HFFc6 (cell line): Measurements from ENCODE around the gene DNAJC3. TPM values are rescaled to one million over a fixed set of nuclear protein-coding genes. Genes with fewer than 3 reads are reported as not detected.
A peak's percentile ranks its signal among the peaks of the same experiment; 100 is the strongest.
"Not testable (repeated sequence)": the region's sequence is repeated elsewhere in the genome, so short reads cannot be mapped to it uniquely, and the experiment has no call there.

ENCODE experiments used
- DNase-seq: peaks from one replicate; pipeline ENCODE4 v3.0.0-alpha.2; 2018
- H3K27ac Mint-ChIP-seq: 2 replicates; pipeline ENCODE4 v1.8.0; 2020; ENCODE audit warnings: mild to moderate bottlenecking, mixed read lengths
- H3K27me3 Mint-ChIP-seq: 2 replicates; pipeline ENCODE4 v1.8.0; 2021; ENCODE audit warnings: mild to moderate bottlenecking, moderate library complexity, mixed read lengths; ENCODE audit not compliant: insufficient read depth
- H3K36me3 Mint-ChIP-seq: 2 replicates; pipeline ENCODE4 v1.8.0; 2021; ENCODE audit warnings: low read depth, mixed read lengths
- H3K4me1 Mint-ChIP-seq: 2 replicates; pipeline ENCODE4 v1.8.0; 2020; ENCODE audit warnings: low read depth, mixed read lengths
- H3K4me3 Mint-ChIP-seq: 2 replicates; pipeline ENCODE4 v1.8.0; 2020; ENCODE audit warnings: mild to moderate bottlenecking, moderate library complexity, mixed read lengths
- H3K9me3 Mint-ChIP-seq: 2 replicates; pipeline ENCODE4 v1.8.0; 2020; ENCODE audit warnings: mild to moderate bottlenecking, mixed read lengths
- total RNA-seq, 6 experiments: library from RNA; stranded (reverse); fragmentation: NEBNext Ultra II Directional; extraction: Animal tissue kit (Norgen Biotek cat#: 25700); gene quantifications; 2 replicates in 1 of 6; 3 replicates in 5 of 6; pipeline ENCODE4 v1.2.3, GENCODE V29; 2021
- TF ChIP-seq, protein P1 (sequence below): fragments of 200-600 bp; sonication (generic); IDR thresholded peaks from 2 replicates; pipeline ENCODE4 v1.5.0; 2021; ENCODE audit warnings: antibody characterized with exemption, mild to moderate bottlenecking

The DNAJC3 gene
- total RNA-seq, 6 experiments from 2014 or later: 40.6 to 53.7 (median 48.4) TPM

- peak overlapping the region; percentile 68 for H3K27ac Mint-ChIP-seq
- no peaks in the 10 kb centered on the region for H3K27me3 Mint-ChIP-seq
- TF ChIP-seq, protein P1, sequence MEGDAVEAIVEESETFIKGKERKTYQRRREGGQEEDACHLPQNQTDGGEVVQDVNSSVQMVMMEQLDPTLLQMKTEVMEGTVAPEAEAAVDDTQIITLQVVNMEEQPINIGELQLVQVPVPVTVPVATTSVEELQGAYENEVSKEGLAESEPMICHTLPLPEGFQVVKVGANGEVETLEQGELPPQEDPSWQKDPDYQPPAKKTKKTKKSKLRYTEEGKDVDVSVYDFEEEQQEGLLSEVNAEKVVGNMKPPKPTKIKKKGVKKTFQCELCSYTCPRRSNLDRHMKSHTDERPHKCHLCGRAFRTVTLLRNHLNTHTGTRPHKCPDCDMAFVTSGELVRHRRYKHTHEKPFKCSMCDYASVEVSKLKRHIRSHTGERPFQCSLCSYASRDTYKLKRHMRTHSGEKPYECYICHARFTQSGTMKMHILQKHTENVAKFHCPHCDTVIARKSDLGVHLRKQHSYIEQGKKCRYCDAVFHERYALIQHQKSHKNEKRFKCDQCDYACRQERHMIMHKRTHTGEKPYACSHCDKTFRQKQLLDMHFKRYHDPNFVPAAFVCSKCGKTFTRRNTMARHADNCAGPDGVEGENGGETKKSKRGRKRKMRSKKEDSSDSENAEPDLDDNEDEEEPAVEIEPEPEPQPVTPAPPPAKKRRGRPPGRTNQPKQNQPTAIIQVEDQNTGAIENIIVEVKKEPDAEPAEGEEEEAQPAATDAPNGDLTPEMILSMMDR: no peak
- peak overlapping the region; percentile 40 for H3K4me3 Mint-ChIP-seq
- H3K9me3 Mint-ChIP-seq: no peaks in the 10 kb centered on the region
- H3K4me1 Mint-ChIP-seq: peaks cover 27% of the 10 kb centered on the region
- H3K36me3 Mint-ChIP-seq: peaks cover 22% of the 10 kb centered on the region
- peak; percentile 1 for DNase-seq
These were observed 108.0 kb downstream of the DNAJC3 start for GRCh38 chr13:95784900-95785290.

GRCh38 chr13:95787356-95788099, 110.6 kb downstream of the DNAJC3 start:
- Mint-ChIP-seq H3K4me3 (no peak overlapping the region), H3K36me3 (peaks cover 32% of the 10 kb centered on the region), H3K9me3 (no peaks in the 10 kb centered on the region), H3K27ac (no peak overlapping the region), H3K27me3 (no peaks in the 10 kb centered on the region; the same call in 1 of the 2 replicates), H3K4me1 (peaks cover 27% of the 10 kb centered on the region)
- TF ChIP-seq, protein P1: no peak
- DNase-seq: no peak

- TF ChIP-seq, protein P1: no peak
- H3K27ac Mint-ChIP-seq: no peak overlapping the region
- DNase-seq: no peak
These were observed 111.1 kb downstream of the DNAJC3 start for GRCh38 chr13:95788100-95788463.

GRCh38 chr13:95789315-95789714, 112.4 kb downstream of the DNAJC3 start:
- not testable (repeated sequence) for H3K27me3 Mint-ChIP-seq, H3K4me3 Mint-ChIP-seq

More at GRCh38 chr13:95788100-95788463, 111.1 kb downstream of the DNAJC3 start:
- no peak overlapping the region; the same call in 1 of the 2 replicates for H3K4me3 Mint-ChIP-seq
- peaks cover 27% of the 10 kb centered on the region for H3K4me1 Mint-ChIP-seq
- H3K36me3 Mint-ChIP-seq: peaks cover 37% of the 10 kb centered on the region
- H3K9me3 Mint-ChIP-seq: no peaks in the 10 kb centered on the region
- no peaks in the 10 kb centered on the region; the same call in 1 of the 2 replicates for H3K27me3 Mint-ChIP-seq

DNA sequence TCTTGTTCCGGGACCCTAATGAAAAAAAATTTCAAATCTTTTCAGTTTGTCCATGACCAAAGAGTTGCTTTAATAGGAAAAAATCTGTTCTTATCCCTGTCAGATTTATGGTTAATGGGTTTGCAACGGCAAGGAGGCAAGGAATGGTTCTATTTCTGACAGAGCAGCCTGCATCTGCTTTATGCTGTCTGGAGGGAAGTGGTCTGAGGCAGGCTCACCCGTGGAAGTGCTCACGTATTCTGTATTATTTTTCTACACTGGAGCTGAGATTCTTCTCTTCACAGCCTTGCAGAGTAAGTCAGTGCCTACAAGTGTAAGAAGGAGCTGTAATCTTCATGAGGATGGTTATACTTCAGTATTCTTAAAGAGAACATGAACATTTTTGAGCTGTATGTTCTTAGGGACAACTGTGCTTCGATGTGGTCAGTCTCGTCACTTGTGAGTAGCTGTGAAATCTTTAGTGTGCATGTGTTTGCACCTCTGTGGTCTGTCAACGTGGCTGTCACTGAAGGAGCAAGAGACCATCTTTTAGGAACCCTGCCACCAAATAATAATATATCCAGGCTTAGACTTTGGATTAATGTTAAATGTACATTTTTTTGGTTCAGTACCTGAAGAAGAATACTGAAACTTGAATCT, 114.3 kb downstream of the DNAJC3 start:
- peaks cover 16% of the 10 kb centered on the region for H3K4me1 Mint-ChIP-seq
- H3K27me3 Mint-ChIP-seq: no peaks in the 10 kb centered on the region; the same call in 1 of the 2 replicates
- no peak overlapping the region for H3K27ac Mint-ChIP-seq
- H3K4me3 Mint-ChIP-seq: no peak overlapping the region
- TF ChIP-seq, protein P1: no peak
- no peak for DNase-seq
- H3K9me3 Mint-ChIP-seq: no peaks in the 10 kb centered on the region
- H3K36me3 Mint-ChIP-seq: peaks cover 44% of the 10 kb centered on the region

More at GRCh38 chr13:95789315-95789714, 112.4 kb downstream of the DNAJC3 start:
- H3K9me3 Mint-ChIP-seq, DNase-seq, H3K27ac Mint-ChIP-seq: not testable (repeated sequence)
- Mint-ChIP-seq H3K4me1 (peaks cover 26% of the 10 kb centered on the region), H3K36me3 (peaks cover 44% of the 10 kb centered on the region)

DNA sequence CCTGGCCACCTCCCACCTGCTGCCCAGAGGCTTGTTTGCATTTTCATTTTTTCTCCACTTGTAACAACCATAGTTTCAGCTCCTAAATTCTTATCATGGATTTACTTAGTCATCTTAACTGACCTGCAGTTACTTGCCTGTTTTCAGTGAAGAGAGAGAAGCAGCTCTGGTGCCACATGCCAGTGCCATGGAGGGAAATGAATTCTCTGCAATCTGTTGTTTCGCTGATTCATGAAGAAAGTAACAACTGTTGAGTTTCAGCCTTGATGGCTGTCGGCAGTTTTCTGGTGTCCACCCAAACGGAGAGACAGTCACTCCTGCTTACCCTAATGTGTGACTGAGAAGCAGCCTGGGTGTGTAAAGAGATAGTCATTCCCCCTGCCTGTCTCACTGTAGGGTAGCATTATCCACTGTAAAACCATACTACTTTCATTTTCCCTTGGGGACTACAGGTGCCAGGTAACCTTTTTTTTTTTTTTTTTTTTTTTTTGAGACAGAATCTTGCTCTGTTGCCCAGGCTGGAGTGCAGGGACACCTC, 116.1 kb downstream of the DNAJC3 start:
- TF ChIP-seq, protein P1: no peak
- no peak for DNase-seq
- peaks cover 37% of the 10 kb centered on the region for H3K36me3 Mint-ChIP-seq

More for the DNA sequence above, 116.1 kb downstream of the DNAJC3 start:
- no peak overlapping the region for H3K4me3 Mint-ChIP-seq
- H3K27me3 Mint-ChIP-seq: no peaks in the 10 kb centered on the region; the same call in 1 of the 2 replicates
- H3K9me3 Mint-ChIP-seq: no peaks in the 10 kb centered on the region
- H3K4me1 Mint-ChIP-seq: peaks cover 16% of the 10 kb centered on the region
- peak overlapping the region; percentile 27; the same call in 1 of the 2 replicates for H3K27ac Mint-ChIP-seq
